NCI-H2171 (cell line): ENCODE data around the gene SLF2.
A peak's percentile ranks its signal among the peaks of the same experiment; 100 is the strongest.

Experiments used
- DNase-seq: peaks from one replicate; lab custom pipeline; 2025; lab: John Stamatoyannopoulos, UW

SLF2 gene

GRCh38 chr10:100980711-100981110, 67.9 kb downstream of the SLF2 start:
- DNase-seq: no peak

- no peak for DNase-seq
These were observed 68.5 kb downstream of the SLF2 start for GRCh38 chr10:100981178-100981772.

DNA sequence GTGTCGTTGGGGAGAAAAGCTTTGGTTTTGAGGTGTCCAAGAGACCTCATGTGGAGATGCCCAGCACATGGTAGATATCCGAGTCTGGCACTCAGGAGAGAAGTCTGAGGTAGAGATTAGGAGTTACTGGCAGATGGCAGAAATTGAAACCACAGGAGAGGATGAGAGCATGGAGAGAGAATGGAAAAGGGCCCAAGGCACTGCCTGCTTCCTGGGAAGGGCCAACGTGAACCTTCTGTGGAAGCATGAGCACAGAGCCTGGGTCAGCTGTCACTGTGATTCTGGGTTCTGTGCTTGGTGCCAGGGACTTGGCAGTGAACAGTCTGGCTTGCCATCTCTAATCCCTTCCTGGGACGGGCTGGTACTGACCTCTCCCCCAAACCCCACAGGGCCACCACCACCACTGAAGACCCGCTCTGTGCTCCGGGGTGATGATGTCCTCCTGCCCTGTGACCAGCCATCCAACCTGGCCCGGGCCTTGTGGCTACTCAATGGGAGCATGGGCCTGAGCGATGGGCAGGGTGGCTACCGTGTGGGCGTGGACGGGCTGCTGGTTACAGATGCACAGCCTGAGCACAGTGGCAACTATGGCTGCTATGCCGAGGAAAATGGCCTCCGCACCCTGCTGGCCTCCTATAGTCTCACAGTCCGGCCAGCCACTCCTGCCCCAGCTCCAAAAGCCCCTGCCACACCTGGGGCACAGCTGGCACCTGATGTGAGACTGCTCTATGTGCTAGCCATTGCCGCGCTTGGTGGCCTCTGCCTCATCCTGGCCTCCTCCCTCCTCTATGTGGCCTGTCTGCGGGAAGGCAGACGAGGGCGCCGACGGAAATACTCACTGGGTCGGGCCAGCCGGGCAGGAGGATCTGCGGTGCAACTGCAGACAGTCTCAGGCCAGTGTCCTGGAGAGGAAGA, 70.4 kb downstream of the SLF2 start:
- DNase-seq: no peak

- DNase-seq: no peak
These were observed 71.3 kb downstream of the SLF2 start for GRCh38 chr10:100983868-100984671.

DNA sequence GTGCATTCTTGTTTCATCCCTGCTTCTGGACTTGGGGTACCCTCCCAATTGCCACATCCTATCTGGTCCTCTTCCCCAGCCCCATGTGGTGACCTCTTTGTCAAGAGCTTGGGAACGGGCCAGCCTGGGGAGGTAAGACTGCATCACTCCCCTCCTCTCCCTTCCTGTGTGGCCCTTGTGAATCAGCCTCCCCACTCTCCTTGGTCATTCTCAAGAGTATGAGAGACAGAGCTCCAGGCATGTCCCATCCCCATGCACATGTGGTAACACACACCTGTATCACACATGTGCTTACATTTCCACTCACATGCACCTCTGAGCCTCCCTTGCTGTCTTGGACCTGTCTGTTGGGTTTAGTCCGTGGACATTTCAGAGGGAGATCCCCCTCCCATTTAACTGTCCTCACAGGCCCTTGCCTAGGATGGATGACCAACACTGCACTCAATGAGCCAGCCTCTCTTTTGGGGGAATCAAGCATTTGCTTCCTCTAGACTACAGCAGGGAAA, 72.0 kb downstream of the SLF2 start:
- DNase-seq: no peak

DNA sequence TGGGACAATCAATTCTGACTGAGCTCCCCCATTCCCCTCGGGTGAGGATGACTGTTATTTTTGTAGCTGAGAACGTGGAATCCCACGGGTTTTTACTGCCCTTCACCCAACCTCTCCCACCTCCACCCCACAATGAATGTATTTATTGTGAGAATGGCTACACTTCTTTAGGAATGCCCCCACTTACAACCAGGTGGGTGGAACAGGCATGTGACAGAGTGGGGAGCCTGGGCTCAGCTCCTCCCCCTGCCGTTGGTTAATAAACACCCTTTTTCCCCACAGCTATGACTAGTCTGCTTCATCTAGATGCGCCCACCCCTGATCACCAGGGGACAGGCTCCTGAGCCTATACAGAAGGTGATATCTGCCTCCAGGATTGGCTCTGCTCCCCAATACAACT, 72.6 kb downstream of the SLF2 start:
- DNase-seq: no peak

- no peak for DNase-seq
These were observed 73.8 kb downstream of the SLF2 start for GRCh38 chr10:100986623-100986951.

GRCh38 chr10:100986952-100987684, 74.4 kb downstream of the SLF2 start, which contains the start of the genes MRPL43 and TWNK:
MRPL43 (minus strand) TSS chr10:100987497; CDS start chr10:100987443, 54 bp downstream.
TWNK (plus strand) TSS chr10:100987543; CDS start chr10:100988211, 668 bp downstream.
- DNase-seq: peak; percentile 51

DNA sequence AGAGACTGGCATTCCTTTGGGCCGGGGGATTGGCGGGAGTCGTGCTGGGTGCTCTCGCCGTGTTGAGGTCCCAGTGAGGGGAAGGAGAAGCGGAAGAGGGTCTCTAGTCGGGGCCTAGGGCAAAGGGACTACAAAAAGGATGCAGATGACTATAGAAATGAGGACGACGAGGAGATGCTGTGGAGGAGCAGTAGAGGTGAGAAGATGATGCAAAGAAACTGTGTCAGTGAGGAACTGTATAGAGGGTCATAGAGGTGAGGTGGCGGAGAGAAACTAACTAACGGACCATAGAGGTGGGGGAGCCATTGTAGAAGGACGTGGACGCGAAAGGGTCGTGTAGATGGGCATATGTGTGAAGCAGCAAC, 74.9 kb downstream of the SLF2 start:
- DNase-seq: no peak

DNA sequence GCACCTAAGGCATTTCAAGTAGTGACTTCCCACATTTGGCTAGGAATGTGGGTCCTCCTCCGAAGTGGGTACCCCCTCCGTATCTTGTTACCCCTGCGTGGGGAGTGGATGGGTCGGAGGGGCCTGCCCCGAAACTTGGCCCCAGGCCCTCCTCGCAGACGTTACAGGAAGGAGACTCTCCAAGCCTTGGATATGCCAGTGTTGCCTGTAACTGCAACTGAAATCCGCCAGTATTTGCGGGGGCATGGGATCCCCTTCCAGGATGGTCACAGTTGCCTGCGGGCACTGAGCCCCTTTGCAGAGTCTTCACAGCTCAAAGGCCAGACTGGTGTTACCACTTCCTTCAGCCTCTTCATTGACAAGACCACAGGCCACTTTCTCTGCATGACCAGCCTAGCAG, 75.4 kb downstream of the SLF2 start:
- no peak for DNase-seq

DNA sequence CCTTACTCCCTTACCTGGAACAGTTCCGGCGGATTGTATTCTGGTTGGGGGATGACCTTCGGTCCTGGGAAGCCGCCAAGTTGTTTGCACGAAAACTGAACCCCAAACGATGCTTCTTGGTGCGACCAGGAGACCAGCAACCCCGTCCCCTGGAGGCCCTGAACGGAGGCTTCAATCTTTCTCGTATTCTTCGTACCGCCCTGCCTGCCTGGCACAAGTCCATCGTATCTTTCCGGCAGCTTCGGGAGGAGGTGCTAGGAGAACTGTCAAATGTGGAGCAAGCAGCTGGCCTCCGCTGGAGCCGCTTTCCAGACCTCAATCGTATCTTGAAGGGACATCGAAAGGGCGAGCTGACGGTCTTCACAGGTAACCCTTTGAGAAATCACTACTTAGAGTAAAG, 76.3 kb downstream of the SLF2 start:
- DNase-seq: no peak

DNA sequence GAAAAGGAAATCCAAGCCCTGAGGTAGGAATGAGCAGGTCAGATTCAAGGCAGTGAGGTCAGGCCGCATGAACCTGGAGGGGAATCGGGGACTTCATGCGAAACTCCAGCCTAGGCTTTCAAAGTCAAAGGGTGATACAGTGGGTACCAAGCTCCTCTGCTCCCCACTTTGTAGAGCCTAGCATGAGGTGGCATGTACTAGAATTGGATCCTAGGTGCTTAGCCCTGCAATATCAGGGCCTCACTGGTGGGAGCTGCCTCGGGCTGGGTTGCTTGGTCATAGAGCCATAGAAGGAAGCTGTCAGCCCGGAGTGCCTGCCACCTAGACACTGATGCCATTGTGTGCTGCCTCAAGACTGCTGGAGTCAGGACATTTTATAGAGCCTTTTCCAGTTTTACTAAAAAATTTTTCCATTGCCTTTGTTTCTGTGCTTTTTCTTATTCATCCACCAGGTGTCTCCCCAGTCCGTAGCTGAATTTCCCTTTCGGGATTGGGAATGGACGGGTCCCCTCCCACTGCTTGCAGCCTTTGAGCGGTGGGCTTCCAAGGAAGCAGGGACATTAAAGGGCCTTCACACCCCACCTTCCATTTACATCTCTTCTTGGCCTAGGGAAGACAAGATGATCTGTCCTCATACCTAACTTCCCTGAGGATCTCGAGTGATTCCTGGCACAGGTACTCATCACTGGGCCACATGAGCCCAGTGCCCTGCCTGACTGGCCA, 81.4 kb downstream of the SLF2 start:
- DNase-seq: no peak

- DNase-seq: no peak
These were observed 82.4 kb downstream of the SLF2 start for GRCh38 chr10:100995181-100995580.

DNA sequence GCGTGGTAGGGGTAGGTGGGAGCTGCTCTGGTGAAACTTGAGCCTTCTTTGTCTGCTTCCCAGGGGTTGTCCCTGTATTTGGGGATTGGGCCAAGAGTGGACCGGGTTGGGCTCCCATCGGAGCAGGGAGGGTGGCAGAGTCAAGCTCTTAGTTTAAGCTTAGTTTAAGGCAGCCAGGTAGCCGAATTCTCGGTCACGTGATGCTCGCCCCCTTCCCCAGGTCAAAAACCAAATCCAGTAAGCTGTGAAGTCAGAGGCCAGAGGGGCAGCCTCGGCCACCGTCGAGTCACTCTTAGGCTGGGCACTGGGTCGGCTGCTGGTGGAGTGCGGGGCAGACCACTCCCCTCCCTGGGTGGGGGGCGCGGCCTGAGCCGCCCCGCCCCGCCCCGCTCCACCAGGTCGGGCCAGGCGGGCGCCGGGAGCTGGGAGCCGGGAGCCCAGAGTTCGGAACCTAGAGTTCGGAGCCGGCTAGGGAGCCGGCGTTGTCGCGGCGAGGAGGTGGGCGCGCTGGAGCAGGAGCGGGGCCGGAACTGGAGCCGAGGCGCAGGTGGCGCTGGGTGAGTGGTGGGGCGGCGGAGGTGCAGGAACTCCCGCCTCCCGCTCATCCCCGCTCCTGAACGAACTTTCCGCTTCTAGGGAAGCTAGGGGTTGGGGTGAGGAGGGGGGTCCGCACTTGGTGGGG, 84.1 kb downstream of the SLF2 start:
- no peak for DNase-seq

DNA sequence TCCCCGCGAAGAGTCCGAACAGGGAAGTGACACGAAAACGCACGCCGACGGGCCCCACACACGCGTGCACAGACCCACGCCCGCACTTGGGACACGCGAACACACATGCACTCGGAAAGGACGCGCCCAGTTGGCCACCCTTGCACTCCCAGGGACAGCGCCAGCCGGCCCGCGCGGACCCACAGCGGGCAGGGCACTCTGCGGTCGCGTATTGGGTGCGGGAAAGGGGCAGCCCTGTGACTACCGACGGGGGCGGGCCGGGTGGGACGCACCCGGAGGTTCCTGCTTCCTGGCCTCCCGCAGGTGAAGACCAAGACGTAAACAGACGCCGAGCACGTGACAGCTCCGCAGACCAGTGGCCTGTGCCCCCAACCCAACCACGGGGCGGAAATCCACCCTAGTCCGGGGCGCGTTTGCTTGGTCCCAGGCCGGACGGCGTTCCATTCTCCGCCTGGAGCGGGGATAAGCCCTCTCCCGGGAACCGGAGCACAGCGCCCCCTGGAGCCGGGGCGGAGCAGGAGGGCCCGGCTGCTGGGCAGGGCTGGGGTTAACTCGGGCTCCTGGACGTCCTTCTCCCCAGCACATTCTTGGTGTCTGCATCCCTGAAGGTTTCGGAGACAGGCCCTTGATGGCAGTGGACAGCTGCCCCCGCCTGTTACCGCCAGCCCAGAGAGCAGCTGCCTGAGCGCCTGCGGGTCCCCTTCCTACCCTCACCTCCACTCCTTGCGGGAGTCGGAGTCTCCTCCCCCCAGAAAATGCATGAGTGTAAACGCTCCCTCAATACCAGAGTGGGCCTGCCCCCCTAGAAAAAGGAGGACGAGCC, 84.8 kb downstream of the SLF2 start:
- DNase-seq: peak; percentile 30

DNA sequence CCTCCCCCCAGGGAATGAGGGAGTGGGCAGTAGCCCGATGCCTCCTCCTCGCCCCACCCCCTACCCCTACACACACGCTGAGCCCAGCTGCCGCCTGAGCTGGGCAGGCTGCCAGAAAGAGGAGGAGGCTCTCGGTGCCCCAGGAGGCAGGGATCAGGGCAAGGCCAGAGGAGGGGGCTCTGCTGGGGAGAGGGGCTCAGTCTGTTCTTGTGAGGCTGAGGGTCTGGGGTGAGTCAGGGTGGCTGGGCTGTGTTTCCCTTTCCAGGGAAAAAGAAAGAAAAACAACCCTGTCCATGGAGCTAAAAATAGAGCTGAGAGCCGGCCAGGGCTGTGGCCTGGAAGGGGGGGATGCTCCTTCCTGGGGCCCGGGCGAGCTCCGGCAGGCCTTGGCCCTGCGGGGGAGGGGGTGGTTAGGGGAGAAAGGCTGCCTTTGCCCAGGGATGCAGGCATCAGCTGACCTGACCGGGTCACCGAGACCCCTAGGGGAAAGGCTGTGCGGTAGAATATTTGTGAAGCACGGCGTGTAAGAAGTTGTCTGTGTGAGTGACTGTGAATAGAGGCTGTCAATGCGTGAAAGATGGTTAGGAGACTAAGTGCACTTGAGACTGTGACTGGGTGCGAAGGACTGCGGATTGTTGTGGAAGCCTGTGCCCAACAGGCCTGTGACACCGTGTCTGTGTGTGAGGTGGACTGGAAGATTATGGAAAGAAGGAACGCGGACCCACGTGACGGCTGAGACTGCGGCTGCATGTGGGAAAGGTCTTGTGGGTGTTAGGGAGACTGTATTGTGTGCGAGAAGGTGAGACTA, 85.6 kb downstream of the SLF2 start:
- DNase-seq: peak; percentile 72

GRCh38 chr10:100998991-100999741, 86.4 kb downstream of the SLF2 start:
- DNase-seq: peak; percentile 31

- DNase-seq: no peak
These were observed 87.0 kb downstream of the SLF2 start, which contains the start of gene LZTS2 for GRCh38 chr10:100999742-101000126. LZTS2 (plus strand) TSS chr10:100999808; CDS start chr10:101002539, 2,731 bp downstream.
